CD4-positive, alpha-beta memory T cell (primary cell): ENCODE results near the gene GABRB1. TPM values are rescaled to one million over a fixed set of nuclear protein-coding genes. Genes with fewer than 3 reads are reported as not detected.

Experiments used
- CTCF ChIA-PET: fragments of 350-600 bp; sonication (Branson Sonifier 250); formaldehyde crosslinking; loops from one replicate; lab custom pipeline; 2021; ENCODE audit warnings: inconsistent platforms; ENCODE audit not compliant: partially characterized antibody; lab: Charles Lee
- POLR2A ChIA-PET: fragments of 350-600 bp; sonication (Branson Sonifier 250); formaldehyde crosslinking; loops from one replicate; lab custom pipeline; 2021; ENCODE audit not compliant: partially characterized antibody; lab: Charles Lee
- DNase-seq, 5 donors: peaks; one replicate each; pipeline versions ENCODE4 v3.0.0 to v3.0.0-alpha.2; 2020 to 2022; ENCODE audit warnings: mixed read lengths in 1 of 5
- H3K27ac ChIP-seq: one replicate; pipeline ENCODE4 v1.7.0; 2013; ENCODE audit warnings: low read depth, low read length
- H3K27me3 ChIP-seq: 2 replicates; pipeline ENCODE4 v1.7.0; 2013; ENCODE audit warnings: mild to moderate bottlenecking, low read length, moderate library complexity; ENCODE audit not compliant: insufficient read depth
- H3K36me3 ChIP-seq: 2 replicates; pipeline ENCODE4 v1.7.0; 2013; ENCODE audit warnings: mild to moderate bottlenecking, low read length, moderate library complexity; ENCODE audit not compliant: insufficient read depth
- H3K4me1 ChIP-seq: 2 replicates; pipeline ENCODE4 v1.7.0; 2013; ENCODE audit warnings: mild to moderate bottlenecking, low read length, moderate library complexity; ENCODE audit not compliant: insufficient read depth
- H3K4me3 ChIP-seq, 2 donors: one replicate each; pipeline ENCODE4 v1.7.0; 2013; ENCODE audit warnings: low read length in 2 of 2, mild to moderate bottlenecking in 1 of 2
- H3K9me3 ChIP-seq, 2 donors: one replicate each; pipeline ENCODE4 v1.7.0; 2013; ENCODE audit warnings: low read length in 2 of 2, control low read depth in 1 of 2; ENCODE audit not compliant: control insufficient read depth in 1 of 2
- H3K27ac Mint-ChIP-seq, 7 donors: one replicate each; pipeline ENCODE4 v1.8.0; 2020 to 2021; ENCODE audit warnings: mixed read lengths in 7 of 7, mild to moderate bottlenecking in 6 of 7, inconsistent platforms in 3 of 7, moderate library complexity in 3 of 7
- H3K27me3 Mint-ChIP-seq, 2 donors: one replicate each; pipeline ENCODE4 v1.8.0; 2020 to 2021; ENCODE audit warnings: mixed read lengths in 2 of 2
- H3K36me3 Mint-ChIP-seq, 2 donors: one replicate each; pipeline ENCODE4 v1.8.0; 2020 to 2021; ENCODE audit warnings: mixed read lengths in 2 of 2, inconsistent platforms in 1 of 2, mild to moderate bottlenecking in 1 of 2
- H3K4me1 Mint-ChIP-seq, 4 donors: one replicate each; pipeline ENCODE4 v1.8.0; 2020 to 2021; ENCODE audit warnings: mixed read lengths in 4 of 4, mild to moderate bottlenecking in 1 of 4
- H3K4me3 Mint-ChIP-seq, 8 donors: one replicate each; pipeline ENCODE4 v1.8.0; 2020 to 2021; ENCODE audit warnings: mixed read lengths in 8 of 8, mild to moderate bottlenecking in 7 of 8, moderate library complexity in 6 of 8, inconsistent platforms in 3 of 8
- H3K9me3 Mint-ChIP-seq, 8 donors: one replicate each; pipeline ENCODE4 v1.8.0; 2020 to 2021; ENCODE audit warnings: mixed read lengths in 8 of 8, mild to moderate bottlenecking in 5 of 8, inconsistent platforms in 3 of 8, moderate library complexity in 1 of 8
- intact Hi-C: fragments of 100-400 bp; cut with micrococcal nuclease; formaldehyde crosslinking; loops from one replicate; pipeline ENCODE4 v1.15.1; 2023
- polyA plus RNA-seq, 2 donors: library from polyadenylated mRNA; unstranded; fragments of 300-500 nt; fragmentation: Illumina TruSeq; gene quantifications; one replicate each; pipeline ENCODE4 v1.2.3, GENCODE V29; 2021
- total RNA-seq, 2 experiments: library from RNA; stranded (reverse); gene quantifications; one replicate each; pipeline ENCODE4 v1.2.3, GENCODE V29; 2021

Gene GABRB1
- total and polyA plus RNA-seq, 4 experiments from 2014 or later, result not detected

- peak; percentile 96 to 98 (median 97) for DNase-seq
- Mint-ChIP-seq H3K4me3 (peak within 1 kb of the TSS; percentile 88 to 92 (median 90)), H3K27ac (peak within 1 kb of the TSS; percentile 90 to 99 (median 96)), H3K27me3 (peaks cover 0 to 2% of the 10 kb centered on the region in 2 donors), H3K36me3 (peaks cover 13 to 21% of the 10 kb centered on the region in 2 donors), H3K4me1 (peaks cover 26 to 42% (median 36%) of the 10 kb centered on the region in 4 donors), H3K9me3 (no peaks in the 10 kb centered on the region)
- Histone ChIP-seq H3K36me3 (no peaks in the 10 kb centered on the region), H3K4me3 (peak within 1 kb of the TSS; percentile 48 to 92), H3K4me1 (peaks cover 24% of the 10 kb centered on the region), H3K9me3 (no peaks in the 10 kb centered on the region), H3K27me3 (no peaks in the 10 kb centered on the region), H3K27ac (peak within 1 kb of the TSS; percentile 79)
- intact Hi-C loops, result loop anchor here (1.0 to 10.0 kb wide), 6 partner anchors 22 to 878 kb away; partner anchors contain the start of genes ATP10D, NFXL1, SLAIN2 and TXK
- POLR2A ChIA-PET, result interaction anchor here (0.5 to 1.8 kb wide), 9 partner anchors 18 to 665 kb away, joined by 3 to 21 read pairs (median 4); partner anchors contain the start of genes ATP10D and NFXL1
- CTCF ChIA-PET, result interaction anchor here (0.8 to 1.9 kb wide), 12 partner anchors 10 to 208 kb away, joined by 3 to 23 read pairs (median 4); partner anchors contain the start of gene ATP10D
Measured at GRCh38 chr4:47463235-47463956, 432.0 kb downstream of the GABRB1 start, which contains the start of gene COMMD8. Gene COMMD8 (minus strand): TSS chr4:47463702. CDS start chr4:47463651, 51 bp downstream.

GRCh38 chr4:47465004-47465403, 433.6 kb downstream of the GABRB1 start:
- Mint-ChIP-seq H3K4me3 (no peak overlapping the region), H3K27me3 (peaks cover 0 to 2% of the 10 kb centered on the region in 2 donors), H3K27ac (no peak overlapping the region), H3K4me1 (peaks cover 22 to 36% (median 29%) of the 10 kb centered on the region in 4 donors), H3K36me3 (peaks cover 0 to 7% of the 10 kb centered on the region in 2 donors), H3K9me3 (no peaks in the 10 kb centered on the region)
- POLR2A ChIA-PET, result interaction anchor here (1.1 kb wide), 1 partner anchor 20 kb away, joined by 3 read pairs; the partner anchor contains the start of gene ATP10D
- intact Hi-C loops, result loop anchor here (10.0 kb wide), 1 partner anchor 670 kb away; the partner anchor contains the start of gene TXK
- peaks cover 24% of the 10 kb centered on the region for H3K4me1 ChIP-seq
- no peak overlapping the region for H3K4me3 ChIP-seq
- no peak for DNase-seq
- no peak overlapping the region for H3K27ac ChIP-seq
- no peaks in the 10 kb centered on the region for H3K27me3 ChIP-seq
- H3K9me3 ChIP-seq, result no peaks in the 10 kb centered on the region
- no peaks in the 10 kb centered on the region for H3K36me3 ChIP-seq
- CTCF ChIA-PET, result no interaction called here

GRCh38 chr4:47466056-47466785, 434.9 kb downstream of the GABRB1 start:
- peaks cover 20% of the 10 kb centered on the region for H3K4me1 ChIP-seq
- no peak overlapping the region for H3K27ac ChIP-seq
- H3K36me3 Mint-ChIP-seq, result peaks cover 0 to 7% of the 10 kb centered on the region in 2 donors
- peaks cover 0 to 2% of the 10 kb centered on the region in 2 donors for H3K27me3 Mint-ChIP-seq
- H3K9me3 Mint-ChIP-seq, result no peaks in the 10 kb centered on the region
- no peaks in the 10 kb centered on the region for H3K36me3 ChIP-seq
- no peak overlapping the region for H3K27ac Mint-ChIP-seq
- no peak for DNase-seq
- no peaks in the 10 kb centered on the region for H3K27me3 ChIP-seq
- H3K4me3 Mint-ChIP-seq, result no peak overlapping the region
- H3K9me3 ChIP-seq, result no peaks in the 10 kb centered on the region
- POLR2A ChIA-PET, result no interaction called here
- no peak overlapping the region for H3K4me3 ChIP-seq
- CTCF ChIA-PET, result no interaction called here
- intact Hi-C loops, result loop anchor here (10.0 kb wide), 1 partner anchor 669 kb away; the partner anchor contains the start of gene TXK
- H3K4me1 Mint-ChIP-seq, result peaks cover 15 to 28% (median 23%) of the 10 kb centered on the region in 4 donors

- peaks cover 4 to 6% of the 10 kb centered on the region in 2 donors for H3K27me3 Mint-ChIP-seq
- Histone ChIP-seq H3K36me3 (no peaks in the 10 kb centered on the region), H3K9me3 (no peaks in the 10 kb centered on the region), H3K4me3 (no peak overlapping the region), H3K27me3 (no peaks in the 10 kb centered on the region), H3K4me1 (peaks cover 3% of the 10 kb centered on the region), H3K27ac (no peak overlapping the region)
- no peaks in the 10 kb centered on the region for H3K9me3 Mint-ChIP-seq
- no peak for DNase-seq
- intact Hi-C loops, result loop anchor here (10.0 kb wide), 1 partner anchor 666 kb away; the partner anchor contains the start of gene TXK
- CTCF ChIA-PET, result interaction anchor here (2.9 kb wide), 1 partner anchor 16 kb away, joined by 6 read pairs; the partner anchor contains the start of gene ATP10D
- no peak overlapping the region for H3K4me3 Mint-ChIP-seq
- POLR2A ChIA-PET, result no interaction called here
- H3K27ac Mint-ChIP-seq, result no peak overlapping the region
- H3K4me1 Mint-ChIP-seq, result peaks cover under 1 to 2% (median 1%) of the 10 kb centered on the region in 4 donors
- H3K36me3 Mint-ChIP-seq, result peaks cover 0 to under 1% of the 10 kb centered on the region in 2 donors
Measured at GRCh38 chr4:47468706-47469365, 437.5 kb downstream of the GABRB1 start.

- H3K27me3 Mint-ChIP-seq, result peaks cover 6% of the 10 kb centered on the region in 2 donors
- H3K9me3 Mint-ChIP-seq, result no peaks in the 10 kb centered on the region
- Histone ChIP-seq H3K9me3 (no peaks in the 10 kb centered on the region), H3K4me3 (no peak overlapping the region), H3K36me3 (no peaks in the 10 kb centered on the region), H3K4me1 (no peaks in the 10 kb centered on the region), H3K27ac (no peak overlapping the region), H3K27me3 (no peaks in the 10 kb centered on the region)
- no peaks in the 10 kb centered on the region for H3K4me1 Mint-ChIP-seq
- no peak for DNase-seq
- intact Hi-C loops, result loop anchor here (10.0 kb wide), 1 partner anchor 665 kb away; the partner anchor contains the start of gene TXK
- H3K4me3 Mint-ChIP-seq, result no peak overlapping the region
- no peaks in the 10 kb centered on the region for H3K36me3 Mint-ChIP-seq
- POLR2A ChIA-PET, result no interaction called here
- CTCF ChIA-PET, result no interaction called here
- H3K27ac Mint-ChIP-seq, result no peak overlapping the region
Measured at GRCh38 chr4:47469951-47470350, 438.6 kb downstream of the GABRB1 start.

GRCh38 chr4:47471064-47471463, 439.7 kb downstream of the GABRB1 start:
- CTCF ChIA-PET, result interaction anchor here (0.8 to 1.1 kb wide), 2 partner anchors 11 to 14 kb away, joined by 3 to 4 read pairs; partner anchors contain the start of gene ATP10D
- no peak for DNase-seq
- H3K27ac Mint-ChIP-seq, result no peak overlapping the region
- no peaks in the 10 kb centered on the region for H3K27me3 ChIP-seq
- no peaks in the 10 kb centered on the region for H3K9me3 ChIP-seq
- no peaks in the 10 kb centered on the region for H3K36me3 Mint-ChIP-seq
- intact Hi-C loops, result no loop called here
- no peak overlapping the region for H3K4me3 Mint-ChIP-seq
- H3K27ac ChIP-seq, result no peak overlapping the region
- H3K27me3 Mint-ChIP-seq, result peaks cover 6% of the 10 kb centered on the region in 2 donors
- H3K9me3 Mint-ChIP-seq, result no peaks in the 10 kb centered on the region
- no peak overlapping the region for H3K4me3 ChIP-seq
- no peaks in the 10 kb centered on the region for H3K36me3 ChIP-seq
- POLR2A ChIA-PET, result no interaction called here
- H3K4me1 ChIP-seq, result no peaks in the 10 kb centered on the region
- H3K4me1 Mint-ChIP-seq, result no peaks in the 10 kb centered on the region
